H9 (cell line): ENCODE results near the gene SCN4A. TPM values are rescaled to one million over a fixed set of nuclear protein-coding genes. Genes with fewer than 3 reads are reported as not detected.

Experiments
- DNase-seq: peaks from one replicate; pipeline ENCODE4 v3.0.0-alpha.2; 2017
- H2AFZ ChIP-seq: one replicate; pipeline ENCODE4 v1.6.1; 2013; ENCODE audit warnings: mild to moderate bottlenecking, low read length, control low read depth, moderate library complexity
- H2AK5ac ChIP-seq: 2 replicates; pipeline ENCODE4 v1.6.1; 2013; ENCODE audit warnings: low read length, control low read depth, mixed read lengths; ENCODE audit not compliant: insufficient read length
- H2BK120ac ChIP-seq: one replicate; pipeline ENCODE4 v1.6.1; 2013; ENCODE audit warnings: low read depth, mild to moderate bottlenecking, low read length, control low read depth, inconsistent platforms; ENCODE audit not compliant: poor library complexity, severe bottlenecking
- H2BK12ac ChIP-seq: 2 replicates; pipeline ENCODE4 v1.6.1; 2013; ENCODE audit warnings: low read length, control low read depth, mixed read lengths, low read depth; ENCODE audit not compliant: insufficient read length
- H2BK15ac ChIP-seq: 2 replicates; pipeline ENCODE4 v1.6.1; 2013; ENCODE audit warnings: low read depth, low read length, control low read depth
- H2BK20ac ChIP-seq: one replicate; pipeline ENCODE4 v1.6.1; 2013; ENCODE audit warnings: low read depth, mild to moderate bottlenecking, low read length, control low read depth, inconsistent platforms; ENCODE audit not compliant: poor library complexity, severe bottlenecking
- H2BK5ac ChIP-seq: 2 replicates; pipeline ENCODE4 v1.6.1; 2013; ENCODE audit warnings: low read length, control low read depth, mixed read lengths; ENCODE audit not compliant: insufficient read length
- H3K14ac ChIP-seq: 2 replicates; pipeline ENCODE4 v1.6.1; 2013; ENCODE audit warnings: low read length, control low read depth; ENCODE audit not compliant: insufficient read depth
- H3K18ac ChIP-seq: 2 replicates; pipeline ENCODE4 v1.6.1; 2013; ENCODE audit warnings: low read depth, mild to moderate bottlenecking, mixed read lengths, low read length, control low read depth; ENCODE audit not compliant: insufficient read length
- H3K23ac ChIP-seq: 2 replicates; pipeline ENCODE4 v1.6.1; 2013; ENCODE audit warnings: low read length, control low read depth, mixed read lengths, low read depth; ENCODE audit not compliant: insufficient read length
- H3K23me2 ChIP-seq: 2 replicates; pipeline ENCODE4 v1.6.1; 2013; ENCODE audit warnings: low read depth, mild to moderate bottlenecking, mixed read lengths, low read length, control low read depth; ENCODE audit not compliant: insufficient read length, poor library complexity, severe bottlenecking
- H3K27ac ChIP-seq: 2 replicates; pipeline ENCODE4 v1.5.1; 2013; ENCODE audit warnings: low read length, control low read depth, mixed read lengths, low read depth; ENCODE audit not compliant: insufficient read length
- H3K27me3 ChIP-seq: 2 replicates; pipeline ENCODE4 v1.6.1; 2013; ENCODE audit warnings: low read length, control low read depth, inconsistent platforms; ENCODE audit not compliant: insufficient read depth
- H3K4ac ChIP-seq: 2 replicates; pipeline ENCODE4 v1.6.1; 2013; ENCODE audit warnings: low read depth, mild to moderate bottlenecking, control low read depth, inconsistent platforms, low read length, moderate library complexity
- H3K4me1 ChIP-seq: 2 replicates; pipeline ENCODE4 v1.6.1; 2013; ENCODE audit warnings: low read length, control low read depth, inconsistent platforms; ENCODE audit not compliant: insufficient read depth
- H3K4me2 ChIP-seq: 2 replicates; pipeline ENCODE4 v1.6.1; 2013; ENCODE audit warnings: low read length, control low read depth, mixed read lengths; ENCODE audit not compliant: insufficient read length, insufficient read depth
- H3K56ac ChIP-seq: 2 replicates; pipeline ENCODE4 v1.6.1; 2013; ENCODE audit warnings: low read depth, mild to moderate bottlenecking, mixed read lengths, low read length, control low read depth; ENCODE audit not compliant: insufficient read length
- H3K79me1 ChIP-seq: 2 replicates; pipeline ENCODE4 v1.6.1; 2013; ENCODE audit warnings: low read depth, mild to moderate bottlenecking, moderate library complexity, low read length, control low read depth, inconsistent platforms; ENCODE audit not compliant: insufficient read depth, poor library complexity, severe bottlenecking
- H3K79me2 ChIP-seq: 2 replicates; pipeline ENCODE4 v1.6.1; 2013; ENCODE audit warnings: low read length, control low read depth, inconsistent platforms; ENCODE audit not compliant: insufficient read depth
- H3K9ac ChIP-seq: 2 replicates; pipeline ENCODE4 v1.6.1; 2013; ENCODE audit warnings: low read length, control low read depth, mixed read lengths; ENCODE audit not compliant: insufficient read length; ENCODE audit errors: extremely low read depth
- H3K9me3 ChIP-seq: one replicate; pipeline ENCODE4 v1.6.1; 2013; ENCODE audit warnings: low read depth, low read length, inconsistent platforms; ENCODE audit not compliant: control insufficient read depth
- H3T11ph ChIP-seq: one replicate; pipeline ENCODE4 v1.6.1; 2013; ENCODE audit warnings: mild to moderate bottlenecking, low read length, control low read depth, inconsistent platforms
- H4K20me1 ChIP-seq: one replicate; pipeline ENCODE4 v1.6.1; 2013; ENCODE audit not compliant: control insufficient read depth, insufficient read length, insufficient read depth
- H4K5ac ChIP-seq: 2 replicates; pipeline ENCODE4 v1.6.1; 2013; ENCODE audit warnings: low read depth, mild to moderate bottlenecking, mixed read lengths, low read length, control low read depth; ENCODE audit not compliant: insufficient read length
- H4K8ac ChIP-seq: replicated peaks from 2 replicates; pipeline ENCODE4 v1.6.1; 2013; ENCODE audit warnings: low read length, control low read depth, mixed read lengths, low read depth; ENCODE audit not compliant: insufficient read length
- H4K91ac ChIP-seq: 2 replicates; pipeline ENCODE4 v1.6.1; 2013; ENCODE audit warnings: low read depth, mild to moderate bottlenecking, moderate library complexity, mixed read lengths, low read length, control low read depth; ENCODE audit not compliant: insufficient read length
- H3K27ac Mint-ChIP-seq, 3 experiments: 2 replicates in 2 of 3; 3 replicates in 1 of 3; pipeline ENCODE4 v1.8.0; 2020 to 2021; ENCODE audit warnings: mixed read lengths in 3 of 3, mild to moderate bottlenecking in 1 of 3, moderate library complexity in 1 of 3
- H3K27me3 Mint-ChIP-seq: 2 replicates; pipeline ENCODE4 v1.8.0; 2021; ENCODE audit warnings: low read depth, mild to moderate bottlenecking, moderate library complexity, mixed read lengths
- H3K36me3 Mint-ChIP-seq, 3 experiments: 2 replicates in 2 of 3; 3 replicates in 1 of 3; pipeline ENCODE4 v1.8.0; 2020 to 2021; ENCODE audit warnings: low read depth in 3 of 3, mixed read lengths in 3 of 3; ENCODE audit not compliant: insufficient read depth in 1 of 3
- H3K4me1 Mint-ChIP-seq, 2 experiments: 2 replicates each; pipeline ENCODE4 v1.8.0; 2020; ENCODE audit warnings: mixed read lengths in 2 of 2
- H3K4me3 Mint-ChIP-seq, 2 experiments: 2 replicates in 1 of 2; 3 replicates in 1 of 2; pipeline ENCODE4 v1.8.0; 2020 to 2021; ENCODE audit warnings: mild to moderate bottlenecking in 2 of 2, mixed read lengths in 2 of 2, moderate library complexity in 1 of 2
- H3K9me3 Mint-ChIP-seq, 2 experiments: 2 replicates in 1 of 2; 3 replicates in 1 of 2; pipeline ENCODE4 v1.8.0; 2020; ENCODE audit warnings: mild to moderate bottlenecking in 2 of 2, mixed read lengths in 2 of 2, moderate library complexity in 1 of 2
- WGBS: extraction: QIAGEN DNeasy Blood & Tissue Kit; methylation state at CpG from one replicate; pipeline ENCODE4 v1.1.7; 2013; ENCODE audit warnings: missing lambda C conversion rate, low lambda C conversion rate, mixed read lengths; ENCODE audit not compliant: insufficient read length; ENCODE audit errors: extremely low coverage; 5-methylcytosine and 5-hydroxymethylcytosine counted together
- total RNA-seq: library from RNA; stranded (reverse); gene quantifications from 2 replicates; pipeline ENCODE4 v1.2.1, GENCODE V29; 2021
- TF ChIP-seq, protein P1 (sequence below): fragments of 200-600 bp; sonication (generic); conservative IDR thresholded peaks from 3 replicates; pipeline ENCODE4 v1.8.0; 2021; ENCODE audit warnings: antibody characterized with exemption, mild to moderate bottlenecking

The SCN4A gene
- total RNA-seq, 1 experiment from 2014 or later = 5.8 TPM

DNA sequence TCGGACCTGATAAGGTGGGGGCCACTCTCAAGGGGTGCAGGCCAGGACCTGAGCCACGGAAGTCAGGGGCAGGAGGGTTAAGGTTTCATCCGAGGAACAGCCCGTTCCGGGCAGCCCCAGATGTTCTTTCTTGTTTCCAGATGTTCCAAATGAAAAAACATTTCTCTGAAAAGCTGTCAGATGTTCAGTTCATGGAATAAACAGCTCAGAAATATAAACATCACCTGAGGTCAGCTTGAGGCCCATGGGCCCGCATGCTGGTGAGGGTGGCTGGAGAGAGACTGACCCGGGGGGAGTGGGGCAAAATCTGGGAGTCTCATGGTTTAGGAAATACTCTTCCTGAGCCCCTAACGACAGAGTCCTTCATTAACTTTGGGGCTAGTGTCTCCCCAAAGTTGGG is 39.1 kb downstream of the SCN4A start:
- H3K4me3 Mint-ChIP-seq = no peak overlapping the region
- H3K4me1 ChIP-seq = no peaks in the 10 kb centered on the region; the same call in 1 of the 2 replicates
- H3K9ac ChIP-seq = no peak overlapping the region
- H2AFZ ChIP-seq = no peak overlapping the region
- DNase-seq = no peak
- TF ChIP-seq, protein P1, sequence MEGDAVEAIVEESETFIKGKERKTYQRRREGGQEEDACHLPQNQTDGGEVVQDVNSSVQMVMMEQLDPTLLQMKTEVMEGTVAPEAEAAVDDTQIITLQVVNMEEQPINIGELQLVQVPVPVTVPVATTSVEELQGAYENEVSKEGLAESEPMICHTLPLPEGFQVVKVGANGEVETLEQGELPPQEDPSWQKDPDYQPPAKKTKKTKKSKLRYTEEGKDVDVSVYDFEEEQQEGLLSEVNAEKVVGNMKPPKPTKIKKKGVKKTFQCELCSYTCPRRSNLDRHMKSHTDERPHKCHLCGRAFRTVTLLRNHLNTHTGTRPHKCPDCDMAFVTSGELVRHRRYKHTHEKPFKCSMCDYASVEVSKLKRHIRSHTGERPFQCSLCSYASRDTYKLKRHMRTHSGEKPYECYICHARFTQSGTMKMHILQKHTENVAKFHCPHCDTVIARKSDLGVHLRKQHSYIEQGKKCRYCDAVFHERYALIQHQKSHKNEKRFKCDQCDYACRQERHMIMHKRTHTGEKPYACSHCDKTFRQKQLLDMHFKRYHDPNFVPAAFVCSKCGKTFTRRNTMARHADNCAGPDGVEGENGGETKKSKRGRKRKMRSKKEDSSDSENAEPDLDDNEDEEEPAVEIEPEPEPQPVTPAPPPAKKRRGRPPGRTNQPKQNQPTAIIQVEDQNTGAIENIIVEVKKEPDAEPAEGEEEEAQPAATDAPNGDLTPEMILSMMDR = no peak
- H2BK15ac ChIP-seq = no peak overlapping the region
- H3K27ac ChIP-seq = no peak overlapping the region
- H2AK5ac ChIP-seq = no peak overlapping the region
- H3K79me1 ChIP-seq = no peaks in the 10 kb centered on the region
- no peak overlapping the region for H3K14ac ChIP-seq
- no peak overlapping the region for H2BK120ac ChIP-seq
- no peak overlapping the region for H3K56ac ChIP-seq
- H4K91ac ChIP-seq = no peak overlapping the region
- no peaks in the 10 kb centered on the region for H3K9me3 Mint-ChIP-seq
- H3K79me2 ChIP-seq = no peaks in the 10 kb centered on the region
- WGBS = no CpG with 5 or more reads among the region's 8 CpGs
- no peak overlapping the region for H2BK12ac ChIP-seq
- H3K4me1 Mint-ChIP-seq = peaks cover 20 to 32% of the 10 kb centered on the region in 2 experiments
- H3K23me2 ChIP-seq = no peaks in the 10 kb centered on the region
- H3K27me3 Mint-ChIP-seq = no peaks in the 10 kb centered on the region; the same call in none of the 2 replicates
- no peaks in the 10 kb centered on the region; a peak in 1 of 7 replicates for H3K36me3 Mint-ChIP-seq
- H4K20me1 ChIP-seq = no peaks in the 10 kb centered on the region
- no peaks in the 10 kb centered on the region for H3K27me3 ChIP-seq
- no peak overlapping the region for H4K8ac ChIP-seq
- no peaks in the 10 kb centered on the region for H3K9me3 ChIP-seq
- H2BK5ac ChIP-seq = no peak overlapping the region
- H2BK20ac ChIP-seq = no peak overlapping the region
- H3K18ac ChIP-seq = no peak overlapping the region
- H3K4me2 ChIP-seq = no peak overlapping the region
- H3K27ac Mint-ChIP-seq = no peak overlapping the region
- H3K4ac ChIP-seq = no peak overlapping the region
- H3T11ph ChIP-seq = no peak overlapping the region
- H4K5ac ChIP-seq = no peak overlapping the region
- H3K23ac ChIP-seq = no peak overlapping the region
